Large intestine (tissue), 1 donor: ENCODE data around the gene PCDHGB5. TPM values are rescaled to one million over a fixed set of nuclear protein-coding genes. Genes with fewer than 3 reads are reported as not detected.

Experiments
- polyA plus RNA-seq: library from polyadenylated mRNA; unstranded; fragments of 120-200 nt; gene quantifications from one replicate; pipeline ENCODE4 v1.2.1, GENCODE V29; 2013

Gene PCDHGB5
- polyA plus RNA-seq, 1 donor, result 1.8 TPM

Other genes with a start within 250 kb of the PCDHGB5 start
- 0.96 TPM for gene PCDHB6, start 247.9 kb upstream of the PCDHGB5 start, polyA plus RNA-seq
- gene PCDHB7, start 225.3 kb upstream of the PCDHGB5 start, polyA plus RNA-seq, result 1.3 TPM
- gene PCDHB8, start 220.2 kb upstream of the PCDHGB5 start, polyA plus RNA-seq, result 0.67 TPM
- gene PCDHB16, start 215.6 kb upstream of the PCDHGB5 start, polyA plus RNA-seq, result 1.1 TPM
- 0.73 TPM for gene PCDHB9, start 210.8 kb upstream of the PCDHGB5 start, polyA plus RNA-seq
- 2.9 TPM for gene PCDHB10, start 205.6 kb upstream of the PCDHGB5 start, polyA plus RNA-seq
- 1.1 TPM for gene PCDHB11, start 198.3 kb upstream of the PCDHGB5 start, polyA plus RNA-seq
- gene PCDHB12, start 189.2 kb upstream of the PCDHGB5 start, polyA plus RNA-seq, result 1.2 TPM
- 1.4 TPM for gene PCDHB13, start 184.0 kb upstream of the PCDHGB5 start, polyA plus RNA-seq
- 2.7 TPM for gene PCDHB14, start 174.6 kb upstream of the PCDHGB5 start, polyA plus RNA-seq
- 3.0 TPM for gene PCDHB15, start 152.6 kb upstream of the PCDHGB5 start, polyA plus RNA-seq
- 0.04 TPM for gene SLC25A2, start 93.9 kb upstream of the PCDHGB5 start, polyA plus RNA-seq
- 88.9 TPM for gene TAF7, start 77.2 kb upstream of the PCDHGB5 start, polyA plus RNA-seq
- 0.30 TPM for gene PCDHGA1, start 67.4 kb upstream of the PCDHGB5 start, polyA plus RNA-seq
- gene PCDHGA2, start 59.2 kb upstream of the PCDHGB5 start, polyA plus RNA-seq, result 1.3 TPM
- 0.96 TPM for gene PCDHGA3, start 54.1 kb upstream of the PCDHGB5 start, polyA plus RNA-seq
- 0.52 TPM for gene PCDHGB1, start 47.8 kb upstream of the PCDHGB5 start, polyA plus RNA-seq
- gene PCDHGA4, start 42.9 kb upstream of the PCDHGB5 start, polyA plus RNA-seq, result 0.79 TPM
- gene PCDHGB2, start 38.0 kb upstream of the PCDHGB5 start, polyA plus RNA-seq, result 1.0 TPM
- gene PCDHGA5, start 33.8 kb upstream of the PCDHGB5 start, polyA plus RNA-seq, result 1.5 TPM
- 0.85 TPM for gene PCDHGB3, start 27.7 kb upstream of the PCDHGB5 start, polyA plus RNA-seq
- gene PCDHGA6, start 24.1 kb upstream of the PCDHGB5 start, polyA plus RNA-seq, result 1.9 TPM
- gene PCDHGA7, start 15.2 kb upstream of the PCDHGB5 start, polyA plus RNA-seq, result 0.69 TPM
- gene PCDHGB4, start 10.2 kb upstream of the PCDHGB5 start, polyA plus RNA-seq, result 1.4 TPM
- 0.19 TPM for gene PCDHGA8, start 5.3 kb upstream of the PCDHGB5 start, polyA plus RNA-seq
- gene PCDHGA9, start 4.8 kb downstream of the PCDHGB5 start, polyA plus RNA-seq, result 1.9 TPM
- gene PCDHGB6, start 10.1 kb downstream of the PCDHGB5 start, polyA plus RNA-seq, result 2.9 TPM
- 2.1 TPM for gene PCDHGA10, start 15.0 kb downstream of the PCDHGB5 start, polyA plus RNA-seq
- 3.6 TPM for gene PCDHGB7, start 19.7 kb downstream of the PCDHGB5 start, polyA plus RNA-seq
- 1.4 TPM for gene PCDHGA11, start 23.1 kb downstream of the PCDHGB5 start, polyA plus RNA-seq
- gene PCDHGA12, start 32.6 kb downstream of the PCDHGB5 start, polyA plus RNA-seq, result 0.81 TPM
- 30.4 TPM for gene PCDHGC3, start 78.0 kb downstream of the PCDHGB5 start, polyA plus RNA-seq
- 1.7 TPM for gene PCDHGC4, start 87.1 kb downstream of the PCDHGB5 start, polyA plus RNA-seq
- gene PCDHGC5, start 91.1 kb downstream of the PCDHGB5 start, polyA plus RNA-seq, result 0.39 TPM
- 89.4 TPM for gene DIAPH1, start 221.1 kb downstream of the PCDHGB5 start, polyA plus RNA-seq
- gene HDAC3, start 238.9 kb downstream of the PCDHGB5 start, polyA plus RNA-seq, result 71.5 TPM
- gene RELL2, start 239.1 kb downstream of the PCDHGB5 start, polyA plus RNA-seq, result 2.0 TPM